ENCODE data around the gene AATK. TPM values are rescaled to one million over a fixed set of nuclear protein-coding genes. Genes with fewer than 3 reads are reported as not detected.

AATK gene
- total and polyA plus RNA-seq, 2 donors = 0.24 to 1.9 TPM

DNA sequence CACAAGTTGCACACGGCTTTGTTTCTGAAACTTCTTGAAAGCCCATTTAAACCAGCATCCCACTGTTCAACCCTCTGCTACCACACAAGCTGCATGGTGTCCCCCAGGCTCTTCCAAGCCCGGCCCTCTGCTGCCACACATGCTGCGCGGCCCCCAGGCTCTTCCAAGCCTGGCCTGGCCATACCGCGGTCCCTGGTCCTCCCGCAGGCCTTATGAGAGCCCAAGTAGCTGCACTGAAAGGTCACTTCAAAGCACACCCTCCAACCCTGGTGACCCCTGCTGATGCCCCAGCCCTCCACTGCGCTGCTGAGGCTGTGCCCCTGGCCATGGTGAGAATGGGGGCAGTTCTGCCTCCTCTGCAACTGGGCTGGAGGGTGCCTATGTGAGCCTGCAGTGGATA, 26.6 kb downstream of the AATK start:
- 93% methylated on average over 8 of the region's 8 CpGs for WGBS
- no peak overlapping the region for H3K27ac ChIP-seq (ENCODE audit: low read depth in 1 of 2, low read length in 1 of 2)
- H3K9me3 ChIP-seq (ENCODE audit: control insufficient read depth in 2 of 2, insufficient read depth in 1 of 2, low read length in 1 of 2) = peaks cover 0 to 9% of the 10 kb centered on the region in 2 donors
- H3K27me3 ChIP-seq (ENCODE audit: control insufficient read depth in 2 of 2, insufficient read depth in 1 of 2, low read length in 1 of 2) = peaks cover 0 to 2% of the 10 kb centered on the region in 2 donors
- H3K4me1 ChIP-seq (ENCODE audit: control insufficient read depth in 2 of 2, insufficient read depth in 2 of 2, low read length in 2 of 2) = peaks cover 0 to 3% of the 10 kb centered on the region in 2 donors
- no peak overlapping the region for H3K4me3 ChIP-seq (ENCODE audit: low read length in 2 of 2)
- no peak for DNase-seq (ENCODE audit: low read depth in 6 of 9, low spot score in 9 of 9)
- H3K36me3 ChIP-seq (ENCODE audit: control insufficient read depth in 2 of 2, insufficient read depth in 2 of 2, low read length in 1 of 2) = no peaks in the 10 kb centered on the region

DNA sequence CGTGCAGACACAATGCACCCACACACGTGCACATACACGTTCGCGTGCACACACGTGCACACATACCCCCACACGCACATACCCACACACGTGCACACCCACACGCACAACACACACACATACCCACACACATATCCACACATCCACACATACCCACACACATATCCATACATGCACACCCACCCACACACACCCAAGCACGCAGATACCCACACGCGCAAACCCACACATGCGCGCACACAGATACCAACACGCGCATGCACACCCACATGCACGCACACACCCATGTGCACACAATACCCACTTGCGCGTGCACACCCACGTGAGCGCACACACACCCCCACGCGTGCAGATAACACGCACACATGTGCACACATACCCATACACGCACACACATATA, 27.5 kb downstream of the AATK start:
- WGBS = 95% methylated on average over 25 of the region's 25 CpGs
- Histone ChIP-seq H3K4me1 (ENCODE audit: control insufficient read depth in 2 of 2, insufficient read depth in 2 of 2, low read length in 2 of 2) (peaks cover 0 to 3% of the 10 kb centered on the region in 2 donors), H3K9me3 (ENCODE audit: control insufficient read depth in 2 of 2, insufficient read depth in 1 of 2, low read length in 1 of 2) (peaks cover 0 to 9% of the 10 kb centered on the region in 2 donors), H3K27ac (ENCODE audit: low read depth in 1 of 2, low read length in 1 of 2) (no peak overlapping the region), H3K36me3 (ENCODE audit: control insufficient read depth in 2 of 2, insufficient read depth in 2 of 2, low read length in 1 of 2) (no peaks in the 10 kb centered on the region), H3K4me3 (ENCODE audit: low read length in 2 of 2) (no peak overlapping the region), H3K27me3 (ENCODE audit: control insufficient read depth in 2 of 2, insufficient read depth in 1 of 2, low read length in 1 of 2) (peaks cover 0 to 2% of the 10 kb centered on the region in 2 donors)
- DNase-seq (ENCODE audit: low read depth in 6 of 9, low spot score in 9 of 9) = no peak

DNA sequence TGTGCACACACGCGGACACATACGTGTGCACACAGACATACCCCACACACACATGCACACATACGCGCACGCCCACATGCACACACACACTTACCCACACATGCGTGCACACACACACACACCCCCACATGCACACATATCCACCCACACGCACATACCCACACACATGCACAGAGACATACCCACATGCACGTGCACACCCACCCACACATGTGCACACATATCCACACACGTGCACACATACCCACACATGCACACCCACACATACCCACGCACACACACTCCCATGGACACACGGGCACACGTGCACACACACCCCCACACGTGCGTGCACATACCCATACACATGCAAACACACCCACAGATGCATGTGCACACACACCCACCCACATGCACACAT, 27.9 kb downstream of the AATK start:
- Histone ChIP-seq H3K4me1 (ENCODE audit: control insufficient read depth in 2 of 2, insufficient read depth in 2 of 2, low read length in 2 of 2) (peaks cover 0 to 3% of the 10 kb centered on the region in 2 donors), H3K9me3 (ENCODE audit: control insufficient read depth in 2 of 2, insufficient read depth in 1 of 2, low read length in 1 of 2) (peaks cover 0 to 9% of the 10 kb centered on the region in 2 donors), H3K4me3 (ENCODE audit: low read length in 2 of 2) (no peak overlapping the region), H3K27ac (ENCODE audit: low read depth in 1 of 2, low read length in 1 of 2) (no peak overlapping the region), H3K27me3 (ENCODE audit: control insufficient read depth in 2 of 2, insufficient read depth in 1 of 2, low read length in 1 of 2) (peaks cover 0 to 2% of the 10 kb centered on the region in 2 donors), H3K36me3 (ENCODE audit: control insufficient read depth in 2 of 2, insufficient read depth in 2 of 2, low read length in 1 of 2) (no peaks in the 10 kb centered on the region)
- 91% methylated on average over 15 of the region's 15 CpGs for WGBS
- no peak for DNase-seq (ENCODE audit: low read depth in 6 of 9, low spot score in 9 of 9)

DNA sequence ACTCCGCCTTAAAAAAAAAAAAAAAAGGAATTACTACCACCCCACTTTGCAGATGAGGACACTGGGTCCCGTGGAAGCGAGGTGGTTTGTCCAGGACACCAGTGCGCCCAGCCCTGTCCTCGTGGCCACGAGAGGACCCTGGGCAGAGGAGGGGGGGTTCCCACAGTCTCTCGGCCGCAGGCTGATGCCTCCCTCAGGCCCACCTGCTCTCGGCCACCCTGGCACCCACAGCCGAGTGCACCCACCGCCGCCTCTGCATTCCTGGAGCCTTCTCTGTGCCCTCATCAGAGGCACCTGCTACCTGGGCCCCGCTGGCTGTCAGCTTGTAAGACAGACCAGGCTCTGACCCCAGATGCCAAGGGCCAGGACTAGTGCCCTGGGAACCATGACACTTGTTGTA, 28.8 kb downstream of the AATK start:
- 96% methylated on average over 13 of the region's 13 CpGs for WGBS
- H3K9me3 ChIP-seq (ENCODE audit: control insufficient read depth in 2 of 2, insufficient read depth in 1 of 2, low read length in 1 of 2) = peaks cover 0 to 9% of the 10 kb centered on the region in 2 donors
- no peak overlapping the region for H3K4me3 ChIP-seq (ENCODE audit: low read length in 2 of 2)
- no peaks in the 10 kb centered on the region for H3K4me1 ChIP-seq (ENCODE audit: control insufficient read depth in 2 of 2, insufficient read depth in 2 of 2, low read length in 2 of 2)
- no peak overlapping the region for H3K27ac ChIP-seq (ENCODE audit: low read depth in 1 of 2, low read length in 1 of 2)
- H3K36me3 ChIP-seq (ENCODE audit: control insufficient read depth in 2 of 2, insufficient read depth in 2 of 2, low read length in 1 of 2) = no peaks in the 10 kb centered on the region
- DNase-seq (ENCODE audit: low read depth in 6 of 9, low spot score in 9 of 9) = no peak
- peaks cover 0 to 2% of the 10 kb centered on the region in 2 donors for H3K27me3 ChIP-seq (ENCODE audit: control insufficient read depth in 2 of 2, insufficient read depth in 1 of 2, low read length in 1 of 2)

DNA sequence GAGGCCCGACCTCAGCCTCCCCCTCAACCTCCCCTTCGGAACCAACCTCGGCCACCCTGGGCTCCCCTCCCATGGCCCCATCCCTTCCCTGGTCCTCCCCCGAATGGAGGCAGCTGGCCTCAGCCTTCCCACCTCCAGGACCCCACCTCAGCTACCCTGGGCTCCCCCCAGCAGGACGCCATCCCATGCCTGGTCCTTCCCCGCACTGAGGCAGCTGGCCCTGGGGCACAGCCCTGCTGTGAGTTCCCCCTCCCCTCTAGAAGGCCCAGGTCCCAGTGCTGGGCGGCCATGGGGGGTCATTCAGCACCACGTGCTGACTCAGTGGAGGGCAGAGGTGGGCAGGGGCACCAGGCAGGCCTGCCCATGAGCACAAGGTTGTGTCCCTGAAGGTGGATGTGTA, 29.7 kb downstream of the AATK start:
- Histone ChIP-seq H3K4me1 (ENCODE audit: control insufficient read depth in 2 of 2, insufficient read depth in 2 of 2, low read length in 2 of 2) (no peaks in the 10 kb centered on the region), H3K27me3 (ENCODE audit: control insufficient read depth in 2 of 2, insufficient read depth in 1 of 2, low read length in 1 of 2) (no peaks in the 10 kb centered on the region), H3K9me3 (ENCODE audit: control insufficient read depth in 2 of 2, insufficient read depth in 1 of 2, low read length in 1 of 2) (peaks cover 0 to 9% of the 10 kb centered on the region in 2 donors), H3K36me3 (ENCODE audit: control insufficient read depth in 2 of 2, insufficient read depth in 2 of 2, low read length in 1 of 2) (no peaks in the 10 kb centered on the region), H3K4me3 (ENCODE audit: low read length in 2 of 2) (no peak overlapping the region), H3K27ac (ENCODE audit: low read depth in 1 of 2, low read length in 1 of 2) (no peak overlapping the region)
- no peak for DNase-seq (ENCODE audit: low read depth in 6 of 9, low spot score in 9 of 9)
- 93% methylated on average over 8 of the region's 8 CpGs for WGBS

DNA sequence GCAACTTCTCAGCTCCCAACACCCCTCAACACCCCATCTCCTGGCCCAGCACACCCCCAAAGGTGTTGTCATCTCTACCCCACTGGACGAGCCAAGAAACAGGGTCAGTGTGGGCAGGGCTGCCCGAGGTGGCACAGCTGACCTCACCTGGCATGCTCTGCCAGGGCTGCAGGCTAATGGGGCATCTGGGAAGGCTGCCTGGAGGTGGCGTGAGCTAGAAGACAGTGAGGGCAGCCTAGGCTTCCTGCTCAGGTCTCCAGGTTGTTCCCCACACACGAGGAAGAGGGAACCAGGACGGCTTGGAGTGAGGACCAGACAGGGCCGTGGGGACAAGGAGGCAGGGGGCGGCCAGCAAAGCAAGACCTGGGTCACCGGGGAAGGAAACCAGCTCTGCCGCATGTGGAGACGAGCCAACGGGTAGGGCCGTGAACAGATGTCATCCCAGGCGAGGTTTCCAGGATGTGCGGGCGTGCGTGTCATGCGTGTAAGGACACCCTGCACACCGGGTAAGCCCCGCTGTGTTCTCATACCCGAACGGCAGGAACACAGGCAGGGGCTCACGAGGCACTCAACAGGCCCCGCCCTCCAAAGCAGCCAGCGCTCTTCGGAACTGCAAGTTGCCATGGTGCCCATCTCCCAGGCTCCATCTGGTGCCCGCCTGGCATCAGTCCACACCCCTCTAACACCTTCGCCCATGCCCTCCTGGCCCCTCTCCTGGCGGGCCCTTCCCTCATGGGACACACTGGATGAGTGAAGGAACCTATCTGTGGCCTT, 30.3 kb downstream of the AATK start:
- H3K4me3 ChIP-seq (ENCODE audit: low read length in 2 of 2) = no peak overlapping the region
- DNase-seq (ENCODE audit: low read depth in 6 of 9, low spot score in 9 of 9) = no peak
- 94% methylated on average over 28 of the region's 28 CpGs for WGBS
- H3K27ac ChIP-seq (ENCODE audit: low read depth in 1 of 2, low read length in 1 of 2) = no peak overlapping the region
- no peaks in the 10 kb centered on the region for H3K27me3 ChIP-seq (ENCODE audit: control insufficient read depth in 2 of 2, insufficient read depth in 1 of 2, low read length in 1 of 2)
- peaks cover 0 to 9% of the 10 kb centered on the region in 2 donors for H3K9me3 ChIP-seq (ENCODE audit: control insufficient read depth in 2 of 2, insufficient read depth in 1 of 2, low read length in 1 of 2)
- H3K4me1 ChIP-seq (ENCODE audit: control insufficient read depth in 2 of 2, insufficient read depth in 2 of 2, low read length in 2 of 2) = no peaks in the 10 kb centered on the region
- no peaks in the 10 kb centered on the region for H3K36me3 ChIP-seq (ENCODE audit: control insufficient read depth in 2 of 2, insufficient read depth in 2 of 2, low read length in 1 of 2)

DNA sequence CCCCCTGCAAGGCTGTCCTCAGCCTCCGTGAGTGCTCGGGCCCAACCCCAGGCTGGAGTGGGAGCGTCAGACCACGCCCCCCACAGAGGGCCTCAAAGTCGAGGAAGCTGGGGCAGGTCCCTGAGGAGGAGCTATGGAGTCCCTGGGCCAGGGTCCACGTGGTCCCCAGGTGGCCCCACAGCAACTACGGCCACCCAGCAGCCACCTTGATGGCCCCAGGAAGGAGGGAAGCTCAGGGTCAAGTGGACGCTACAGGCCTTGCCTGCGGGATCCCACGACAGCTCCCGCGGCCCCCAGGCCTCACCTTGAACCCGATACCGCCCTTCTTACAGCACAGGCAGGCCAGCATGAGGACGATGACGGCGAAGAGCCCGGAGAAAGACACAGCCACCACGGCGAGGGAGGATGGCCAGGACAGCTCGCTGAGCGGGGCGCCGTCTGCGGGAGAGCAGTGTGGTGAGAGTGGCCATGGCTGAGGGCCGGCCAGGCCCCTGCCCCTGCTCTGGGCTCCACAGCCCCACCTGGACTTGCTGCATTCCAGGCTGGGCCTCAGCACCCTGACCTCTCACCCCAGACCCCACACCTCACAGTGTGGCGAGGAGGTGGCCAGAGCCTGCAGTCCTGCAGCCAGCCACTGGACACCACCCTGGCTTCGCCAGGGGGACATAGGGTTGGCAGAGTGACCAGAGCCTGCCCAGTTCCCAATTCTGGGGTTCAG, 31.8 kb downstream of the AATK start:
- no peaks in the 10 kb centered on the region for H3K4me1 ChIP-seq (ENCODE audit: control insufficient read depth in 2 of 2, insufficient read depth in 2 of 2, low read length in 2 of 2)
- H3K27ac ChIP-seq (ENCODE audit: low read depth in 1 of 2, low read length in 1 of 2) = no peak overlapping the region
- no peak overlapping the region for H3K4me3 ChIP-seq (ENCODE audit: low read length in 2 of 2)
- WGBS = 91% methylated on average over 28 of the region's 28 CpGs
- DNase-seq (ENCODE audit: low read depth in 6 of 9, low spot score in 9 of 9) = no peak
- peaks cover 0 to 9% of the 10 kb centered on the region in 2 donors for H3K9me3 ChIP-seq (ENCODE audit: control insufficient read depth in 2 of 2, insufficient read depth in 1 of 2, low read length in 1 of 2)
- H3K36me3 ChIP-seq (ENCODE audit: control insufficient read depth in 2 of 2, insufficient read depth in 2 of 2, low read length in 1 of 2) = no peaks in the 10 kb centered on the region
- H3K27me3 ChIP-seq (ENCODE audit: control insufficient read depth in 2 of 2, insufficient read depth in 1 of 2, low read length in 1 of 2) = no peaks in the 10 kb centered on the region

DNA sequence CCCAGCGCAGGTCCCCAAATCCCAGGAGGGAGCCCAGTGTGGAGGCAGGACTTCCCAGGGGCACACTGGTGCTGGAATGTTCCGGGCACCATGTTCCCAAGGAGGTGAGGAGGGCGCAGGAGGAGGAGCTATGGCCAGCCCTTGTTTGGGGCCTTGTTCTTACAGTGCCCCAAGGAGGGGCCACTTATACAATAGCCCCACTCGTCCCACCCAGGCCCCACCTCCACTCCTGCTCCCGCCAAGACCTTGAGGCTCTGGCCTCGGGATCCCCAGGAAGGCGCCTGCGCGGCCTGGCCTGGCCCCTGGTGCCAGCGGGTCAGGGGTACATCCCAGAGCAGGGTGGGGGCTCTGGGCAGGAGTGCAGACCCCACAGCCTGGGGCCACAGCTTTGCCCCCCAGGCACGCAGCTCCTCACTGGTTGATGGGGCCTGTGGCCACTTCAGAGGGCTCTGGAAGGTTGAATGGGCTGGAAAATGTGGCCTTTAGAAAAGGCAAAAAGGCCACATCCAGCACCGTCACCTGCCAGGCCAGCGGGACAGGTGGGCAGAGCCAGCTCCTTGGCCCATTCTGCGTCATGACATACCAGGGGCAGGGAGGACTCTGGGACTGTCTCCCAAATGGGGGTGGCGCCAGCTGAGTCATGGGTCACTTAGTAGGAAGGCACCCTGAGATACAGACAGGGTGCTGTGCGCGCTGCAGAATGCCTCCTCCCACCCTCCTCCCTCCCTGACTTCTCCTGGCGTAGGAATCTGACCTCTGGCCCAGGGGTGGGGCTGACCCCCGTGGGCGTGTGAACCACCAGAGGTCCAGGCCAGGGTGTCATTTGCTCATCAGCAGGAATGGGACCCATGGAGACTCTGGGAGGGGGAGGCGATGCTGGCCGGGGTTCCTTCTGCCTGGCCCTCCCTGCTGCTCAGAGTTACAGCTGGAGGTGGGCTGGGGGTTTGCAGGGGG, 33.0 kb downstream of the AATK start:
- 95% methylated on average over 22 of the region's 22 CpGs for WGBS
- H3K27ac ChIP-seq (ENCODE audit: low read depth in 1 of 2, low read length in 1 of 2) = no peak overlapping the region
- H3K27me3 ChIP-seq (ENCODE audit: control insufficient read depth in 2 of 2, insufficient read depth in 1 of 2, low read length in 1 of 2) = no peaks in the 10 kb centered on the region
- DNase-seq (ENCODE audit: low read depth in 6 of 9, low spot score in 9 of 9) = no peak
- H3K4me1 ChIP-seq (ENCODE audit: control insufficient read depth in 2 of 2, insufficient read depth in 2 of 2, low read length in 2 of 2) = no peaks in the 10 kb centered on the region
- no peak overlapping the region for H3K4me3 ChIP-seq (ENCODE audit: low read length in 2 of 2)
- no peaks in the 10 kb centered on the region for H3K36me3 ChIP-seq (ENCODE audit: control insufficient read depth in 2 of 2, insufficient read depth in 2 of 2, low read length in 1 of 2)
- H3K9me3 ChIP-seq (ENCODE audit: control insufficient read depth in 2 of 2, insufficient read depth in 1 of 2, low read length in 1 of 2) = peaks cover 0 to 9% of the 10 kb centered on the region in 2 donors

Measured in thymus (tissue), 11 donors.